ENCODE measurements around the gene MIXL1.
"Not testable (repeated sequence)": the region's sequence is repeated elsewhere in the genome, so short reads cannot be mapped to it uniquely, and the experiment has no call there.

The MIXL1 gene

DNA sequence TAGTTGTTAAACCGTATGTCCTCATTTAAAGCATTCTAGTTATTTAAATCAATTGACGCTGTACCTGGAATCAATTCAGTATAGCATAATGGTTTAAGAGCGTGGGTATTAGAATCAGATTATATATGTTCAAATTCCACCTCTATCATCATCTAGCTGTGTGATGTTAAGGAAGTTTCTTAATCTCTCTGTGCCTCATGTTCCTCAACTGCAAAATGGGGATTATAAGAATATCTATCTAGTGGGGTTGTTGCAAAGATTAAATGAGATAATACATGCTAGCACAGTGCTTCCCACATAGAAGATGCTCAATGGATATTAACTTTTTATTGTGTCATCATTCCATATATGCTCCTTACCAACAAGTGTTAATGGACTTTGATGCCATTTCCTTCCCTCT is 16.0 kb downstream of the MIXL1 start:
- no peak overlapping the region for H3K4me3 ChIP-seq (ENCODE audit: low read depth, low read length)
- no peak for DNase-seq
- TF ChIP-seq, protein P1, sequence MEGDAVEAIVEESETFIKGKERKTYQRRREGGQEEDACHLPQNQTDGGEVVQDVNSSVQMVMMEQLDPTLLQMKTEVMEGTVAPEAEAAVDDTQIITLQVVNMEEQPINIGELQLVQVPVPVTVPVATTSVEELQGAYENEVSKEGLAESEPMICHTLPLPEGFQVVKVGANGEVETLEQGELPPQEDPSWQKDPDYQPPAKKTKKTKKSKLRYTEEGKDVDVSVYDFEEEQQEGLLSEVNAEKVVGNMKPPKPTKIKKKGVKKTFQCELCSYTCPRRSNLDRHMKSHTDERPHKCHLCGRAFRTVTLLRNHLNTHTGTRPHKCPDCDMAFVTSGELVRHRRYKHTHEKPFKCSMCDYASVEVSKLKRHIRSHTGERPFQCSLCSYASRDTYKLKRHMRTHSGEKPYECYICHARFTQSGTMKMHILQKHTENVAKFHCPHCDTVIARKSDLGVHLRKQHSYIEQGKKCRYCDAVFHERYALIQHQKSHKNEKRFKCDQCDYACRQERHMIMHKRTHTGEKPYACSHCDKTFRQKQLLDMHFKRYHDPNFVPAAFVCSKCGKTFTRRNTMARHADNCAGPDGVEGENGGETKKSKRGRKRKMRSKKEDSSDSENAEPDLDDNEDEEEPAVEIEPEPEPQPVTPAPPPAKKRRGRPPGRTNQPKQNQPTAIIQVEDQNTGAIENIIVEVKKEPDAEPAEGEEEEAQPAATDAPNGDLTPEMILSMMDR (IDR thresholded peaks at IDR 0.05; ENCODE audit: low read depth, low read length), result no peak
- no peaks in the 10 kb centered on the region for H3K9me3 ChIP-seq
- H3K27me3 ChIP-seq, result no peaks in the 10 kb centered on the region
- H3K4me1 ChIP-seq, result 0 out of 2 replicates have a peak, but pooled peaks cover 3% of the 10 kb centered on the region
- peaks cover 26% of the 10 kb centered on the region for H3K36me3 ChIP-seq

DNA sequence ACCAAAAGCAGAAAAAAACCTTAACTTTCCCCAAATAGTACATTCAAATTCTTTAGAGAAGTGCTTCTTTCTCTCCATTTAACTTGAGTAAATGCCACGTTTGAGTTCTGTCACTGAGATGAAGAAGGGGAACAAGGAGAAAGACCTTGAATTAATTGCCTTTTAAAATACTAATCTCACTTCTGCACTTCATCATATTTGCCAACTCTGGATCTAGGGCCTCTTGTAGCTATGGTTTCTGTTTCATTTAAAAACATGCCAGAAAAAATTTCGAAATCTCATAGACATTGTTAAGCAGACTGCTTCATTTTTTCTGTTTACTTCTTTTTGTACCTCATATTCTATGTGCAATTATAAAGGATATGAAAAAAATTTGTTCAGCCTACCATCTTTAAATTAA is 24.6 kb downstream of the MIXL1 start:
- H3K4me1 ChIP-seq, result peaks cover 19% of the 10 kb centered on the region
- no peaks in the 10 kb centered on the region for H3K27me3 ChIP-seq
- peaks cover 11% of the 10 kb centered on the region; the same call in 1 of the 2 replicates for H3K36me3 ChIP-seq
- no peak for DNase-seq
- H3K4me3 ChIP-seq (ENCODE audit: low read depth, low read length), result no peak overlapping the region
- TF ChIP-seq, protein P1 (IDR thresholded peaks at IDR 0.05; ENCODE audit: low read depth, low read length), result no peak
- no peaks in the 10 kb centered on the region for H3K9me3 ChIP-seq

DNA sequence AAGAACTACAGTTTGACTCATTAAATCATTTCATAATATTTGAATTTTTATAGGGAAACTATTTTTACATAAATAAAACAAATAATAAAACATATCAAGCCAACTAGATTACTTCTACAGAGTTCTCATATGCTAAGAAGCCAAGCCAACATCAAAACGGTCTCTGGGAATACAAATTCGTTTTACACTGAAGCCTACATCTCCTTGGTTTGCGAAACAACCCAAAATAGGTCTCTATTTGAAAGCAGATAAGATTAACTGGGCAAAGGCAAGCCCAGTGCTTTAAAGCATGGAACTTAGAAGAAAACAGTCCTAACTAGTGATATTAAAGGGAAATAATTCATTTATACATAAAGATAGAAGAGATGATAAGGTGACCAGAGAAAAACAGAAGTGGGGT is 25.3 kb downstream of the MIXL1 start:
- Histone ChIP-seq H3K27me3 (no peaks in the 10 kb centered on the region), H3K9me3 (no peaks in the 10 kb centered on the region), H3K4me3 (ENCODE audit: low read depth, low read length) (no peak overlapping the region), H3K4me1 (peaks cover 19% of the 10 kb centered on the region), H3K36me3 (peaks cover 11% of the 10 kb centered on the region; the same call in 1 of the 2 replicates)
- TF ChIP-seq, protein P1 (IDR thresholded peaks at IDR 0.05; ENCODE audit: low read depth, low read length), result no peak
- DNase-seq, result no peak

DNA sequence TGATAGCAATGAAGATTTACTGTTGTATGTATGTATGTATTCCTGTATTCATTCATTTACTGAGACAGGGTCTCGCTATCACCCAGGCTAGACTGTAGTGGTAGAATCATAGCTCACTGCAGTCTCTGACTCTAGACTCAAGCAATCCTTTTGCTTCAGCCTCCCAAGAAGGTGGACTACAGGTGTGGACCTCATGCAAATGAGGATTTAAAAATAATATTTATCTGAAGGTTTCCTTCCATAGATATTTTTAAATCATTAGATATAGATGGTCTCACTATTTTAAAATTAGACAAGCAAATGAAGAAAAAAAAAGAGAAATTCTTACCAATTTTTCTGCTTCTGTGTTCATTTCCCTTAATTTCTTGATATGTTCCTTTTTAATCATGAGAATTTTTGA is 27.0 kb downstream of the MIXL1 start:
- H3K27me3 ChIP-seq, result no peaks in the 10 kb centered on the region
- no peak for DNase-seq
- peaks cover 19% of the 10 kb centered on the region for H3K4me1 ChIP-seq
- no peaks in the 10 kb centered on the region for H3K9me3 ChIP-seq
- TF ChIP-seq, protein P1 (IDR thresholded peaks at IDR 0.05; ENCODE audit: low read depth, low read length), result no peak
- H3K36me3 ChIP-seq, result 0 out of 2 replicates have a peak, but pooled peaks cover 4% of the 10 kb centered on the region
- no peak overlapping the region for H3K4me3 ChIP-seq (ENCODE audit: low read depth, low read length)

DNA sequence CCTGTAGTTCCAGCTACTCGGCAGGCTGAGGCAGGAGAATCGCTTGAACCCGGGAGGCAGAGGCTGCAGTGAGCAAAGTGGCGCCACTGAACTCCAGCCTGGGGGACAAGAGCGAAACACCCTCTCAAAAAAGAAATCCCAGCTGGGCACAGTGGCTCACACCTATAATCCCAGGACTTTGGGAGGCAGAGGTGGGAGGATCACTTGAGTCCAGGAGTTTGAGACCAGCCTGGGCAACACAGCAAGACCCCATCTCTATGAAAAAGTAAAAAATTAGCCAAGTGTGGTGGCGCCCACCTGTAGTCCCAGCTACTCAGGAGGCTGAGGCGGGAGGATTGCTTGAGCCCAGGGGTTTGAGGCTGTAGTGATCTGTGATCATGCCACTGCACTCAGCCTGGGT is 29.4 kb downstream of the MIXL1 start:
- H3K36me3 ChIP-seq, result not testable (repeated sequence)

DNA sequence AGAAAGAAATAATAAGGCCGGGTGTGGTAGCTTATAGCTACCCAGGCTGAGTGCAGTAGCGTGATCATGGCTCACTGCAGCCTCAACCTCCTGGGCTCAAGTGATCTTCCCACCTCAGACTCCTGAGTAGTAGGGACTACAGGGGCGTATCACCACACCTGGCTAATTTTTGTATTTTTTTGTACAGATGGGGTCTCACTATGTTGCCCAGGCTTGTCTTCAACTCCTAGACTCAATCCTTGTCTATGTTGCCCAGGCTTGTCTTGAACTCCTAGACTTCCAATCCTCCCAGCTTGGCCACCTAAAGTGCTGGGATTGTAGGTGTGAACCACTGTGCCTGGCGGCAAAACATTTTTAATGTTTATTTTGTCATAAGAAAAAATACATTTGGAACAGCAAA is 30.5 kb downstream of the MIXL1 start:
- TF ChIP-seq, protein P1 (IDR thresholded peaks at IDR 0.05; ENCODE audit: low read depth, low read length), result no peak
- Histone ChIP-seq H3K27me3 (no peaks in the 10 kb centered on the region), H3K9me3 (no peaks in the 10 kb centered on the region), H3K4me3 (ENCODE audit: low read depth, low read length) (no peak overlapping the region), H3K4me1 (peaks cover 13% of the 10 kb centered on the region), H3K36me3 (peaks cover 4% of the 10 kb centered on the region; the same call in 1 of the 2 replicates)
- no peak for DNase-seq

More for the DNA sequence above, 29.4 kb downstream of the MIXL1 start:
- peaks cover 19% of the 10 kb centered on the region for H3K4me1 ChIP-seq
- H3K27me3 ChIP-seq; H3K4me3 ChIP-seq (ENCODE audit: low read depth, low read length); H3K9me3 ChIP-seq; DNase-seq: not testable (repeated sequence)

DNA sequence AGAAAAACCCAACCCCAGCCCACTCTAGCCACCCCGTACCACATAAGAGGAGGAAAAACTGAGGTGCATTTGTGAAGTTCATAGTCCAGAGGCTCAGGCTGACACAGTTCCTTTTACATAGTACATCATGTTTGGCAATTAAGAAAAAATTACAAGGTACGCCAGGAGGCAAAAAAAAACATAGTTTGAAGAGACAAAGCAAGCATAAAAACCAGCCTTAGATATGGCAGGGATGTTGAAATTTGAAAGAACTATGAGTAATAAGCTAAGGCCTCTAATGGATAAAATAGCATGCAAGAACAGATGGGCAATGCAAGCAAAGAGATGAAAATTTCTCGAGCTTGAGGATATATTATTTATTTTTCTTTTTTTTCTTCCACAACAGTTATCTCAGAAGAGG is 31.9 kb downstream of the MIXL1 start:
- TF ChIP-seq, protein P1 (IDR thresholded peaks at IDR 0.05; ENCODE audit: low read depth, low read length), result no peak
- H3K36me3 ChIP-seq, result peaks cover 4% of the 10 kb centered on the region
- no peaks in the 10 kb centered on the region for H3K9me3 ChIP-seq
- H3K27me3 ChIP-seq, result no peaks in the 10 kb centered on the region
- H3K4me3 ChIP-seq (ENCODE audit: low read depth, low read length), result no peak overlapping the region
- peaks cover 2% of the 10 kb centered on the region; the same call in 1 of the 2 replicates for H3K4me1 ChIP-seq
- no peak for DNase-seq
